SK-N-SH treated with all-trans-retinoic acid at 6 μM for 48 hours (cell line): ENCODE data around the gene CDH4.

Experiments
- ATAC-seq: fragments of 200-7000 bp; cut with Tn5 transposase; 3 replicates; pipeline ENCODE4 v1.9.1; 2020; ENCODE audit warnings: mild to moderate bottlenecking, moderate library complexity
- ARNTL ChIP-seq: fragments of 450-650 bp; formaldehyde crosslinking; IDR thresholded peaks from 2 replicates; pipeline ENCODE4 v1.5.0; 2020; ENCODE audit warnings: low read depth, mild to moderate bottlenecking, moderate library complexity, borderline replicate concordance
- BACH2 ChIP-seq: fragments of 250-450 bp; sonication (Bioruptor Pico); IDR thresholded peaks from 2 replicates; pipeline ENCODE4 v1.9.0; 2021; ENCODE audit warnings: mild to moderate bottlenecking, borderline replicate concordance
- CSDC2 ChIP-seq: fragments of 250-450 bp; sonication (Bioruptor Pico); IDR thresholded peaks from 2 replicates; pipeline ENCODE4 v1.5.0; 2020; ENCODE audit warnings: mild to moderate bottlenecking, moderate library complexity
- ESRRG ChIP-seq: fragments of 250-450 bp; sonication (Bioruptor Pico); IDR thresholded peaks from 2 replicates; pipeline ENCODE4 v1.6.1; 2021; ENCODE audit warnings: mild to moderate bottlenecking
- GLIS3 ChIP-seq: fragments of 250-450 bp; sonication (Bioruptor Pico); IDR thresholded peaks from 2 replicates; pipeline ENCODE4 v1.5.0; 2020; ENCODE audit warnings: mild to moderate bottlenecking, moderate library complexity
- ISL1 ChIP-seq: fragments of 250-450 bp; sonication (Bioruptor Pico); IDR thresholded peaks from 2 replicates; pipeline ENCODE4 v2.1.2; 2022; ENCODE audit warnings: mild to moderate bottlenecking, moderate library complexity
- OSR1 ChIP-seq: fragments of 250-450 bp; sonication (Bioruptor Pico); IDR thresholded peaks from 2 replicates; pipeline ENCODE4 v1.8.0; 2022; ENCODE audit warnings: moderate library complexity, mild to moderate bottlenecking, inconsistent platforms
- PPARA ChIP-seq: fragments of 250-450 bp; sonication (Bioruptor Pico); IDR thresholded peaks from 2 replicates; pipeline ENCODE4 v1.5.0; 2020; ENCODE audit warnings: mild to moderate bottlenecking, borderline replicate concordance
- RARB ChIP-seq: fragments of 250-450 bp; sonication (Bioruptor Pico); IDR thresholded peaks from 2 replicates; pipeline ENCODE4 v1.8.0; 2021; ENCODE audit warnings: mild to moderate bottlenecking, moderate library complexity
- SNAI2 ChIP-seq: fragments of 250-450 bp; sonication (Bioruptor Pico); IDR thresholded peaks from 2 replicates; pipeline ENCODE4 v1.5.0; 2020; ENCODE audit warnings: mild to moderate bottlenecking, moderate library complexity
- ZC3H10 ChIP-seq: fragments of 250-450 bp; sonication (Bioruptor Pico); IDR thresholded peaks from 2 replicates; pipeline ENCODE4 v1.5.1; 2021; ENCODE audit warnings: mild to moderate bottlenecking, moderate library complexity
- ZFP3 ChIP-seq: fragments of 250-450 bp; sonication (Bioruptor Pico); IDR thresholded peaks from 2 replicates; pipeline ENCODE4 v1.5.0; 2020; ENCODE audit warnings: mild to moderate bottlenecking, moderate library complexity
- ZFP30 ChIP-seq: fragments of 450-650 bp; formaldehyde crosslinking; IDR thresholded peaks from 2 replicates; pipeline ENCODE4 v1.5.0; 2022; ENCODE audit warnings: mild to moderate bottlenecking, moderate library complexity
- ZNF565 ChIP-seq: fragments of 450-650 bp; formaldehyde crosslinking; conservative IDR thresholded peaks from 2 replicates; pipeline ENCODE4 v1.5.0; 2020; ENCODE audit warnings: low read depth, mild to moderate bottlenecking, moderate library complexity
- ZNF70 ChIP-seq: fragments of 450-650 bp; formaldehyde crosslinking; IDR thresholded peaks from 2 replicates; pipeline ENCODE4 v1.5.0; 2020; ENCODE audit warnings: mild to moderate bottlenecking, moderate library complexity
- ZNF8 ChIP-seq: fragments of 450-650 bp; formaldehyde crosslinking; IDR thresholded peaks from 2 replicates; pipeline ENCODE4 v1.5.0; 2020; ENCODE audit warnings: mild to moderate bottlenecking, moderate library complexity
- TF ChIP-seq, protein P1 (sequence below): fragments of 250-450 bp; sonication (Bioruptor Pico); IDR thresholded peaks from 2 replicates; pipeline ENCODE4 v1.5.0; 2020; ENCODE audit warnings: mild to moderate bottlenecking, moderate library complexity
- TF ChIP-seq, protein P2 (sequence below): fragments of 250-450 bp; sonication (Bioruptor Pico); IDR thresholded peaks from 2 replicates; pipeline ENCODE4 v1.8.0; 2020; ENCODE audit warnings: mild to moderate bottlenecking, moderate library complexity, borderline replicate concordance
- TF ChIP-seq, protein P3 (sequence below): fragments of 250-450 bp; sonication (Bioruptor Pico); IDR thresholded peaks from 2 replicates; pipeline ENCODE4 v1.5.1; 2021; ENCODE audit warnings: mild to moderate bottlenecking, moderate library complexity
- TF ChIP-seq, protein P4 (sequence below): fragments of 250-450 bp; sonication (Bioruptor Pico); IDR thresholded peaks from 2 replicates; pipeline ENCODE4 v1.5.1; 2020; ENCODE audit warnings: low read depth, mild to moderate bottlenecking, moderate library complexity

The CDH4 gene

DNA sequence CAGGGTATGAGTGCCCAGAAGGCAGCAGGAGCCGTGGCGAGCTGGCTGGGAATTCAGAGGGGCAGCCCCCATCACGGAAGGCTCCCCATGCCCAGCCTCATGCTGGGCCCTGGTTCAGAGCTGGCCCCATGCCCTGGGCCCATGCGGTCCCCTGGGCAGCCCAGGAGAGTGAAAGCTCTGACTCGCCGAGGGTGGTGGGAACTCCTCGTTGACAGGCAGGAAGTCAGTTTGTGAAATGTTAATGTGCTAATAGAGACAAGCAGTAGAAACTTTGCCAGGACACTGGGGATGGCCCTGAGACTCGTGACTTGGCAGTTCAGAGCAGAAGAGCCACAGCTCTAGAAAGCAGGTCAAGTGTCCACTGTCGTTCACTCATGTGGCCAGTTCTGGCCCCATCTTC, 460.6 kb downstream of the CDH4 start:
- ATAC-seq: no peak
- TF ChIP-seq ZNF565 (CRISPR knock-in tag) (no peak), ESRRG (no peak), PPARA (CRISPR knock-in tag) (no peak), OSR1 (no peak), ZNF8 (CRISPR knock-in tag) (no peak), ARNTL (CRISPR knock-in tag) (no peak), SNAI2 (CRISPR knock-in tag) (no peak), ISL1 (CRISPR knock-in tag) (no peak), ZFP3 (no peak), ZFP30 (CRISPR knock-in tag) (no peak)
- TF ChIP-seq, protein P1, sequence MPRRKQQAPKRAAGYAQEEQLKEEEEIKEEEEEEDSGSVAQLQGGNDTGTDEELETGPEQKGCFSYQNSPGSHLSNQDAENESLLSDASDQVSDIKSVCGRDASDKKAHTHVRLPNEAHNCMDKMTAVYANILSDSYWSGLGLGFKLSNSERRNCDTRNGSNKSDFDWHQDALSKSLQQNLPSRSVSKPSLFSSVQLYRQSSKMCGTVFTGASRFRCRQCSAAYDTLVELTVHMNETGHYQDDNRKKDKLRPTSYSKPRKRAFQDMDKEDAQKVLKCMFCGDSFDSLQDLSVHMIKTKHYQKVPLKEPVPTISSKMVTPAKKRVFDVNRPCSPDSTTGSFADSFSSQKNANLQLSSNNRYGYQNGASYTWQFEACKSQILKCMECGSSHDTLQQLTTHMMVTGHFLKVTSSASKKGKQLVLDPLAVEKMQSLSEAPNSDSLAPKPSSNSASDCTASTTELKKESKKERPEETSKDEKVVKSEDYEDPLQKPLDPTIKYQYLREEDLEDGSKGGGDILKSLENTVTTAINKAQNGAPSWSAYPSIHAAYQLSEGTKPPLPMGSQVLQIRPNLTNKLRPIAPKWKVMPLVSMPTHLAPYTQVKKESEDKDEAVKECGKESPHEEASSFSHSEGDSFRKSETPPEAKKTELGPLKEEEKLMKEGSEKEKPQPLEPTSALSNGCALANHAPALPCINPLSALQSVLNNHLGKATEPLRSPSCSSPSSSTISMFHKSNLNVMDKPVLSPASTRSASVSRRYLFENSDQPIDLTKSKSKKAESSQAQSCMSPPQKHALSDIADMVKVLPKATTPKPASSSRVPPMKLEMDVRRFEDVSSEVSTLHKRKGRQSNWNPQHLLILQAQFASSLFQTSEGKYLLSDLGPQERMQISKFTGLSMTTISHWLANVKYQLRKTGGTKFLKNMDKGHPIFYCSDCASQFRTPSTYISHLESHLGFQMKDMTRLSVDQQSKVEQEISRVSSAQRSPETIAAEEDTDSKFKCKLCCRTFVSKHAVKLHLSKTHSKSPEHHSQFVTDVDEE: no peak
- TF ChIP-seq, protein P2, sequence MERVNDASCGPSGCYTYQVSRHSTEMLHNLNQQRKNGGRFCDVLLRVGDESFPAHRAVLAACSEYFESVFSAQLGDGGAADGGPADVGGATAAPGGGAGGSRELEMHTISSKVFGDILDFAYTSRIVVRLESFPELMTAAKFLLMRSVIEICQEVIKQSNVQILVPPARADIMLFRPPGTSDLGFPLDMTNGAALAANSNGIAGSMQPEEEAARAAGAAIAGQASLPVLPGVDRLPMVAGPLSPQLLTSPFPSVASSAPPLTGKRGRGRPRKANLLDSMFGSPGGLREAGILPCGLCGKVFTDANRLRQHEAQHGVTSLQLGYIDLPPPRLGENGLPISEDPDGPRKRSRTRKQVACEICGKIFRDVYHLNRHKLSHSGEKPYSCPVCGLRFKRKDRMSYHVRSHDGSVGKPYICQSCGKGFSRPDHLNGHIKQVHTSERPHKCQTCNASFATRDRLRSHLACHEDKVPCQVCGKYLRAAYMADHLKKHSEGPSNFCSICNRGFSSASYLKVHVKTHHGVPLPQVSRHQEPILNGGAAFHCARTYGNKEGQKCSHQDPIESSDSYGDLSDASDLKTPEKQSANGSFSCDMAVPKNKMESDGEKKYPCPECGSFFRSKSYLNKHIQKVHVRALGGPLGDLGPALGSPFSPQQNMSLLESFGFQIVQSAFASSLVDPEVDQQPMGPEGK (CRISPR knock-in tag): no peak
- TF ChIP-seq, protein P3, sequence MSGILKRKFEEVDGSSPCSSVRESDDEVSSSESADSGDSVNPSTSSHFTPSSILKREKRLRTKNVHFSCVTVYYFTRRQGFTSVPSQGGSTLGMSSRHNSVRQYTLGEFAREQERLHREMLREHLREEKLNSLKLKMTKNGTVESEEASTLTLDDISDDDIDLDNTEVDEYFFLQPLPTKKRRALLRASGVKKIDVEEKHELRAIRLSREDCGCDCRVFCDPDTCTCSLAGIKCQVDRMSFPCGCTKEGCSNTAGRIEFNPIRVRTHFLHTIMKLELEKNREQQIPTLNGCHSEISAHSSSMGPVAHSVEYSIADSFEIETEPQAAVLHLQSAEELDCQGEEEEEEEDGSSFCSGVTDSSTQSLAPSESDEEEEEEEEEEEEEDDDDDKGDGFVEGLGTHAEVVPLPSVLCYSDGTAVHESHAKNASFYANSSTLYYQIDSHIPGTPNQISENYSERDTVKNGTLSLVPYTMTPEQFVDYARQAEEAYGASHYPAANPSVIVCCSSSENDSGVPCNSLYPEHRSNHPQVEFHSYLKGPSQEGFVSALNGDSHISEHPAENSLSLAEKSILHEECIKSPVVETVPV (CRISPR knock-in tag): no peak

DNA sequence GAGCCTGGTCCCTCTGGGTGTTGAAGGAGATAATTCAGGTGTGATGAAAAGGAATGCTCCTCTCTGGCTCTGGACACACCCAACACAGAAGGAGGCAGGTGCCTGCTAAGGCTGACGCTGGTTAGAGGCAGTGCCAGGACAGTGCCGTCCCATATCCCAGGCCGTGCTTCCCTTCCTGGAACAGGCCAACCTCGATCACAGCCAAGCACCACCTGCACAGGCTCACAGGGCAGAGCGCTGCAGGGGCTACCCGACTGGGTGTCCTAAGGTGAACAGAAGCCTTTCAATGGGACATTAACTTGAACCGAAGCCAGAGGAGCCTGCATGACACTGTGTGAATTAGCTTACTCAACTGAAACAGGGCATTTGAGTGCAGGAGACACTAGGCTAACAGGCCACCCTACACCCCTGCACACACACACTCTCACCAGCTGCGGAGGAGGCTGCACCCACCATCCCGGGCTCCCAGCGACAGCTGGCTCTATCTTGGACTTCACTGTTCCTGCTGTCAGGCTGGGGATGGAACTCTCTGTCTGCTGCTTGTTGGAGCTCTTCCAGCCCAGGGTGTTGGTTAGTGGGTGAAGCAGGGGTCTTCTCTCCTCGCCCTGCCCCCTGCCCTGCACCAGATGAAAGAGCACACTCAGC, 466.4 kb downstream of the CDH4 start:
- TF ChIP-seq BACH2: no peak
- no peak for TF ChIP-seq CSDC2 (CRISPR knock-in tag)
- no peak for TF ChIP-seq ZFP30 (CRISPR knock-in tag)
- no peak for TF ChIP-seq ZC3H10
- no peak for TF ChIP-seq RARB (CRISPR knock-in tag)
- no peak for TF ChIP-seq ZNF8 (CRISPR knock-in tag)
- no peak for TF ChIP-seq ZNF70 (CRISPR knock-in tag)
- no peak for TF ChIP-seq OSR1
- TF ChIP-seq, protein P3 (CRISPR knock-in tag): no peak
- TF ChIP-seq ZFP3: no peak
- TF ChIP-seq GLIS3 (CRISPR knock-in tag): no peak
- TF ChIP-seq, protein P4, sequence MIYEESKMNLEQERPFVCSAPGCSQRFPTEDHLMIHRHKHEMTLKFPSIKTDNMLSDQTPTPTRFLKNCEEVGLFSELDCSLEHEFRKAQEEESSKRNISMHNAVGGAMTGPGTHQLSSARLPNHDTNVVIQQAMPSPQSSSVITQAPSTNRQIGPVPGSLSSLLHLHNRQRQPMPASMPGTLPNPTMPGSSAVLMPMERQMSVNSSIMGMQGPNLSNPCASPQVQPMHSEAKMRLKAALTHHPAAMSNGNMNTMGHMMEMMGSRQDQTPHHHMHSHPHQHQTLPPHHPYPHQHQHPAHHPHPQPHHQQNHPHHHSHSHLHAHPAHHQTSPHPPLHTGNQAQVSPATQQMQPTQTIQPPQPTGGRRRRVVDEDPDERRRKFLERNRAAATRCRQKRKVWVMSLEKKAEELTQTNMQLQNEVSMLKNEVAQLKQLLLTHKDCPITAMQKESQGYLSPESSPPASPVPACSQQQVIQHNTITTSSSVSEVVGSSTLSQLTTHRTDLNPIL (CRISPR knock-in tag): no peak
- TF ChIP-seq, protein P2 (CRISPR knock-in tag): no peak
- TF ChIP-seq PPARA (CRISPR knock-in tag): no peak
- no peak for TF ChIP-seq ESRRG
- TF ChIP-seq, protein P1: no peak
- no peak for TF ChIP-seq SNAI2 (CRISPR knock-in tag)
- no peak for ATAC-seq
